ENCODE results near the gene GGCT.

Gene GGCT

GRCh38 chr7:30504301-30505173, at the start of gene GGCT:
Gene GGCT, minus strand, starts transcription at chr7:30504829. Its CDS starts 120 bp downstream, at chr7:30504709.
- DNase-seq = peak; percentile 99
- Histone ChIP-seq H3K27ac (ENCODE audit: low read length) (peak within 1 kb of the TSS; percentile 54; the same call in 1 of the 2 replicates), H3K36me3 (replicated peaks; ENCODE audit: insufficient read depth, low read length) (no peaks in the 10 kb centered on the region), H3K4me1 (ENCODE audit: low read length) (peaks cover 9% of the 10 kb centered on the region; the same call in 1 of the 2 replicates), H3K9ac (ENCODE audit: low read length) (peak within 1 kb of the TSS; percentile 69), H3K79me2 (ENCODE audit: low read length) (peaks cover 49% of the 10 kb centered on the region), H3K27me3 (replicated peaks; ENCODE audit: insufficient read depth, low read length) (no peaks in the 10 kb centered on the region), H3K4me2 (ENCODE audit: low read depth, low read length) (peak within 1 kb of the TSS; percentile 94), H3K4me3 (ENCODE audit: low read length) (peak within 1 kb of the TSS; percentile 82), H3F3A (ENCODE audit: insufficient read depth, low read length) (no peaks in the 10 kb centered on the region), H3K9me2 (replicated peaks; ENCODE audit: insufficient read depth, low read length) (no peaks in the 10 kb centered on the region), H4K20me1 (ENCODE audit: insufficient read depth, low read length) (no peaks in the 10 kb centered on the region), H2AFZ (ENCODE audit: low read length) (peak within 1 kb of the TSS; percentile 87), H3K9me3 (replicated peaks; ENCODE audit: insufficient read depth, low read length) (no peaks in the 10 kb centered on the region)
- TF ChIP-seq EZH2 (optimal IDR thresholded peaks at IDR 0.05; ENCODE audit: low read depth, low read length) = no peak
- TF ChIP-seq CTCF (IDR thresholded peaks at IDR 0.05; ENCODE audit: low read length) = no peak
- TF ChIP-seq EZH2phosphoT487 (IDR thresholded peaks at IDR 0.05; ENCODE audit: low read length) = no peak

- Histone ChIP-seq H3K9me3 (replicated peaks; ENCODE audit: insufficient read depth, low read length) (no peaks in the 10 kb centered on the region), H3K4me1 (ENCODE audit: low read length) (no peaks in the 10 kb centered on the region), H3K4me3 (ENCODE audit: low read length) (no peak overlapping the region), H3K9ac (ENCODE audit: low read length) (no peak overlapping the region), H3K9me2 (replicated peaks; ENCODE audit: insufficient read depth, low read length) (no peaks in the 10 kb centered on the region), H3K4me2 (ENCODE audit: low read depth, low read length) (no peak overlapping the region), H4K20me1 (ENCODE audit: insufficient read depth, low read length) (no peaks in the 10 kb centered on the region), H3K79me2 (ENCODE audit: low read length) (no peaks in the 10 kb centered on the region), H2AFZ (ENCODE audit: low read length) (no peak overlapping the region), H3K27ac (ENCODE audit: low read length) (no peak overlapping the region), H3F3A (ENCODE audit: insufficient read depth, low read length) (no peaks in the 10 kb centered on the region), H3K36me3 (replicated peaks; ENCODE audit: insufficient read depth, low read length) (no peaks in the 10 kb centered on the region), H3K27me3 (replicated peaks; ENCODE audit: insufficient read depth, low read length) (no peaks in the 10 kb centered on the region)
- no peak for DNase-seq
- TF ChIP-seq EZH2phosphoT487 (IDR thresholded peaks at IDR 0.05; ENCODE audit: low read length) (no peak), CTCF (IDR thresholded peaks at IDR 0.05; ENCODE audit: low read length) (no peak), EZH2 (optimal IDR thresholded peaks at IDR 0.05; ENCODE audit: low read depth, low read length) (no peak)
Observed at GRCh38 chr7:30553546-30553945, 48.9 kb upstream of the GGCT start.

- TF ChIP-seq EZH2 (optimal IDR thresholded peaks at IDR 0.05; ENCODE audit: low read depth, low read length) = no peak
- no peak for TF ChIP-seq CTCF (IDR thresholded peaks at IDR 0.05; ENCODE audit: low read length)
- no peak for TF ChIP-seq EZH2phosphoT487 (IDR thresholded peaks at IDR 0.05; ENCODE audit: low read length)
- no peak overlapping the region for H3K4me3 ChIP-seq (ENCODE audit: low read length)
- no peaks in the 10 kb centered on the region for H3K9me3 ChIP-seq (replicated peaks; ENCODE audit: insufficient read depth, low read length)
Observed at GRCh38 chr7:30553141-30553540, 48.5 kb upstream of the GGCT start.

More at GRCh38 chr7:30553141-30553540, 48.5 kb upstream of the GGCT start:
- no peaks in the 10 kb centered on the region for H3K27me3 ChIP-seq (replicated peaks; ENCODE audit: insufficient read depth, low read length)
- H3K9ac ChIP-seq (ENCODE audit: low read length) = no peak overlapping the region
- H3K27ac ChIP-seq (ENCODE audit: low read length) = no peak overlapping the region
- no peaks in the 10 kb centered on the region for H3K9me2 ChIP-seq (replicated peaks; ENCODE audit: insufficient read depth, low read length)
- H4K20me1 ChIP-seq (ENCODE audit: insufficient read depth, low read length) = no peaks in the 10 kb centered on the region
- no peaks in the 10 kb centered on the region for H3K4me1 ChIP-seq (ENCODE audit: low read length)
- H3K4me2 ChIP-seq (ENCODE audit: low read depth, low read length) = no peak overlapping the region
- no peaks in the 10 kb centered on the region for H3K79me2 ChIP-seq (ENCODE audit: low read length)
- no peaks in the 10 kb centered on the region for H3K36me3 ChIP-seq (replicated peaks; ENCODE audit: insufficient read depth, low read length)
- DNase-seq = no peak
- H2AFZ ChIP-seq (ENCODE audit: low read length) = no peak overlapping the region
- H3F3A ChIP-seq (ENCODE audit: insufficient read depth, low read length) = no peaks in the 10 kb centered on the region

Measured in MM.1S (cell line).